ENCODE results near the gene TRIM15.

GRCh38 chr6:30163918-30164654 lies 740 bp downstream of the TRIM15 start:
- TF ChIP-seq, protein P1, sequence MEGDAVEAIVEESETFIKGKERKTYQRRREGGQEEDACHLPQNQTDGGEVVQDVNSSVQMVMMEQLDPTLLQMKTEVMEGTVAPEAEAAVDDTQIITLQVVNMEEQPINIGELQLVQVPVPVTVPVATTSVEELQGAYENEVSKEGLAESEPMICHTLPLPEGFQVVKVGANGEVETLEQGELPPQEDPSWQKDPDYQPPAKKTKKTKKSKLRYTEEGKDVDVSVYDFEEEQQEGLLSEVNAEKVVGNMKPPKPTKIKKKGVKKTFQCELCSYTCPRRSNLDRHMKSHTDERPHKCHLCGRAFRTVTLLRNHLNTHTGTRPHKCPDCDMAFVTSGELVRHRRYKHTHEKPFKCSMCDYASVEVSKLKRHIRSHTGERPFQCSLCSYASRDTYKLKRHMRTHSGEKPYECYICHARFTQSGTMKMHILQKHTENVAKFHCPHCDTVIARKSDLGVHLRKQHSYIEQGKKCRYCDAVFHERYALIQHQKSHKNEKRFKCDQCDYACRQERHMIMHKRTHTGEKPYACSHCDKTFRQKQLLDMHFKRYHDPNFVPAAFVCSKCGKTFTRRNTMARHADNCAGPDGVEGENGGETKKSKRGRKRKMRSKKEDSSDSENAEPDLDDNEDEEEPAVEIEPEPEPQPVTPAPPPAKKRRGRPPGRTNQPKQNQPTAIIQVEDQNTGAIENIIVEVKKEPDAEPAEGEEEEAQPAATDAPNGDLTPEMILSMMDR (IDR thresholded peaks at IDR 0.05; ENCODE audit: insufficient read depth, low read length, poor library complexity, severe bottlenecking) = no peak
- no peak for TF ChIP-seq EZH2phosphoT487 (conservative IDR thresholded peaks at IDR 0.05; ENCODE audit: low read length)
